HCT116 (cell line): ENCODE results near the gene TBCCD1.

Experiments used
- EZH2phosphoT487 ChIP-seq: fragments of 200-600 bp; IDR thresholded peaks from 2 replicates; pipeline ENCODE4 v1.6.1; 2018; ENCODE audit warnings: antibody characterized with exemption, borderline replicate concordance
- YY1 ChIP-seq: IDR thresholded peaks from 2 replicates; pipeline ENCODE4 v1.6.1; 2011; ENCODE audit warnings: low read length, low read depth, moderate library complexity, mild to moderate bottlenecking; ENCODE audit not compliant: insufficient replicate concordance; ENCODE audit errors: extremely low read depth
- TF ChIP-seq, protein P1 (sequence below), 3 experiments: fragments of 200-600 bp in 1 of 3; sonication (generic) in 1 of 3; IDR thresholded peaks in 2 of 3; conservative IDR thresholded peaks in 1 of 3; 2 replicates each; pipeline ENCODE4 v1.5.1; 2012 to 2017; ENCODE audit warnings: low read depth in 2 of 3, low read length in 2 of 3, antibody characterized with exemption in 1 of 3, borderline replicate concordance in 1 of 3, control low read depth in 1 of 3, mild to moderate bottlenecking in 1 of 3, mixed read lengths in 1 of 3, mixed run types in 1 of 3, moderate library complexity in 1 of 3; ENCODE audit not compliant: insufficient read depth in 1 of 3
- TF ChIP-seq, protein P2 (sequence below): IDR thresholded peaks from 2 replicates; pipeline ENCODE4 v1.6.1; 2012
- TF ChIP-seq, protein P3 (sequence below): IDR thresholded peaks from 2 replicates; pipeline ENCODE4 v1.6.1; 2012; ENCODE audit warnings: low read depth

DNA sequence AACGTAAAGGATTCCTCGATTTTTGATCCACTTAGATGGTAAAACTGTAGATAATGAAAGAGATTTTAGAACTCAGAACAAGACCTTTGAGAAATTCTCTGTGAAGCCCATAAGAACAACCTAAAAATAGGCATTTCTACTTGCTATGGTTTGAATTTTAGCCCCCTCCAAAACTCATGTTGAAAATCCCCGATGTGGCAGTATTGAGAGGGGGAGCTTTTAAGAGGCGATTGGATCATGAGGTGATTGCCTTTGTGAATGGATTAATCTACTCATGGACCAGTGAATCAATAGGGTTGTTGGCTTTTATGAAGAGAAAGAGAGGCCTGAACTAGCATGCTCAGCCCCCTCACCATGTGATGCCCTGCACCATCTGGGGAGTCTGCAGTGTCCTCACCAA, 25.5 kb upstream of the TBCCD1 start:
- TF ChIP-seq, protein P1, sequence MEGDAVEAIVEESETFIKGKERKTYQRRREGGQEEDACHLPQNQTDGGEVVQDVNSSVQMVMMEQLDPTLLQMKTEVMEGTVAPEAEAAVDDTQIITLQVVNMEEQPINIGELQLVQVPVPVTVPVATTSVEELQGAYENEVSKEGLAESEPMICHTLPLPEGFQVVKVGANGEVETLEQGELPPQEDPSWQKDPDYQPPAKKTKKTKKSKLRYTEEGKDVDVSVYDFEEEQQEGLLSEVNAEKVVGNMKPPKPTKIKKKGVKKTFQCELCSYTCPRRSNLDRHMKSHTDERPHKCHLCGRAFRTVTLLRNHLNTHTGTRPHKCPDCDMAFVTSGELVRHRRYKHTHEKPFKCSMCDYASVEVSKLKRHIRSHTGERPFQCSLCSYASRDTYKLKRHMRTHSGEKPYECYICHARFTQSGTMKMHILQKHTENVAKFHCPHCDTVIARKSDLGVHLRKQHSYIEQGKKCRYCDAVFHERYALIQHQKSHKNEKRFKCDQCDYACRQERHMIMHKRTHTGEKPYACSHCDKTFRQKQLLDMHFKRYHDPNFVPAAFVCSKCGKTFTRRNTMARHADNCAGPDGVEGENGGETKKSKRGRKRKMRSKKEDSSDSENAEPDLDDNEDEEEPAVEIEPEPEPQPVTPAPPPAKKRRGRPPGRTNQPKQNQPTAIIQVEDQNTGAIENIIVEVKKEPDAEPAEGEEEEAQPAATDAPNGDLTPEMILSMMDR (IDR thresholded peaks at IDR 0.05 in 2 of 3, conservative IDR thresholded peaks at IDR 0.05 in 1 of 3; ENCODE audit: borderline replicate concordance in 1 of 3, insufficient read depth in 1 of 3, low read depth in 2 of 3, low read length in 2 of 3) = no peak
- TF ChIP-seq, protein P2, sequence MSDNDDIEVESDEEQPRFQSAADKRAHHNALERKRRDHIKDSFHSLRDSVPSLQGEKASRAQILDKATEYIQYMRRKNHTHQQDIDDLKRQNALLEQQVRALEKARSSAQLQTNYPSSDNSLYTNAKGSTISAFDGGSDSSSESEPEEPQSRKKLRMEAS = no peak
- TF ChIP-seq, protein P3, sequence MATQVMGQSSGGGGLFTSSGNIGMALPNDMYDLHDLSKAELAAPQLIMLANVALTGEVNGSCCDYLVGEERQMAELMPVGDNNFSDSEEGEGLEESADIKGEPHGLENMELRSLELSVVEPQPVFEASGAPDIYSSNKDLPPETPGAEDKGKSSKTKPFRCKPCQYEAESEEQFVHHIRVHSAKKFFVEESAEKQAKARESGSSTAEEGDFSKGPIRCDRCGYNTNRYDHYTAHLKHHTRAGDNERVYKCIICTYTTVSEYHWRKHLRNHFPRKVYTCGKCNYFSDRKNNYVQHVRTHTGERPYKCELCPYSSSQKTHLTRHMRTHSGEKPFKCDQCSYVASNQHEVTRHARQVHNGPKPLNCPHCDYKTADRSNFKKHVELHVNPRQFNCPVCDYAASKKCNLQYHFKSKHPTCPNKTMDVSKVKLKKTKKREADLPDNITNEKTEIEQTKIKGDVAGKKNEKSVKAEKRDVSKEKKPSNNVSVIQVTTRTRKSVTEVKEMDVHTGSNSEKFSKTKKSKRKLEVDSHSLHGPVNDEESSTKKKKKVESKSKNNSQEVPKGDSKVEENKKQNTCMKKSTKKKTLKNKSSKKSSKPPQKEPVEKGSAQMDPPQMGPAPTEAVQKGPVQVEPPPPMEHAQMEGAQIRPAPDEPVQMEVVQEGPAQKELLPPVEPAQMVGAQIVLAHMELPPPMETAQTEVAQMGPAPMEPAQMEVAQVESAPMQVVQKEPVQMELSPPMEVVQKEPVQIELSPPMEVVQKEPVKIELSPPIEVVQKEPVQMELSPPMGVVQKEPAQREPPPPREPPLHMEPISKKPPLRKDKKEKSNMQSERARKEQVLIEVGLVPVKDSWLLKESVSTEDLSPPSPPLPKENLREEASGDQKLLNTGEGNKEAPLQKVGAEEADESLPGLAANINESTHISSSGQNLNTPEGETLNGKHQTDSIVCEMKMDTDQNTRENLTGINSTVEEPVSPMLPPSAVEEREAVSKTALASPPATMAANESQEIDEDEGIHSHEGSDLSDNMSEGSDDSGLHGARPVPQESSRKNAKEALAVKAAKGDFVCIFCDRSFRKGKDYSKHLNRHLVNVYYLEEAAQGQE = no peak
- TF ChIP-seq YY1 = no peak
- no peak for TF ChIP-seq EZH2phosphoT487
